ENCODE measurements around the gene LUZP2.
A peak's percentile ranks its signal among the peaks of the same experiment; 100 is the strongest.

The LUZP2 gene

DNA sequence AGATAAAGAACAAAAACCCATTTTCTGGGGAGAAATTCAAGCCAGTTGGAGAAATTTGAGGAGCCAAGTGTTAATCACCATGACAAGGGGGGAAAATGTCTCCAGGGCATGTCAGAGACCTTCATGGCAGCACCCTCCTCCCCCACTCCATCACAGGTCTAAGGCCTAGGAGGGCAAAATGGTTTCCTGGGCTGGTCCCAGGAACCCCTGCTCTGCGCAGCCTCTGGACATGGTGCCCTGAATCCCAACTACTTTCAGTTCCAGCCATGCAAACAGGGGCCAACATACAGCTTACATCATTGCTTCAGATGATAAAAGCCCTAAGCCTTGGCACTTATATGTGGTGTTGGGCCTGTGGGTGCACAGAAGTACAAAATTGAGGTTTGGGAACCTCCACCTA is 167.5 kb downstream of the LUZP2 start:
- no peak for DNase-seq (ENCODE audit: low read depth)
- H3K4me3 ChIP-seq (ENCODE audit: low read depth, low read length), result no peak overlapping the region
- no peak for TF ChIP-seq CTCF (conservative IDR thresholded peaks at IDR 0.05; ENCODE audit: low read depth, low read length)

GRCh38 chr11:24667353-24667968 is 170.6 kb downstream of the LUZP2 start:
- H3K4me3 ChIP-seq (ENCODE audit: low read depth, low read length), result no peak overlapping the region
- TF ChIP-seq CTCF (conservative IDR thresholded peaks at IDR 0.05; ENCODE audit: low read depth, low read length), result no peak
- DNase-seq (ENCODE audit: low read depth), result no peak

- no peak for DNase-seq (ENCODE audit: low read depth)
- no peak overlapping the region for H3K4me3 ChIP-seq (ENCODE audit: low read depth, low read length)
- no peak for TF ChIP-seq CTCF (conservative IDR thresholded peaks at IDR 0.05; ENCODE audit: low read depth, low read length)
Observed at GRCh38 chr11:24678703-24679348, 182.0 kb downstream of the LUZP2 start.

DNA sequence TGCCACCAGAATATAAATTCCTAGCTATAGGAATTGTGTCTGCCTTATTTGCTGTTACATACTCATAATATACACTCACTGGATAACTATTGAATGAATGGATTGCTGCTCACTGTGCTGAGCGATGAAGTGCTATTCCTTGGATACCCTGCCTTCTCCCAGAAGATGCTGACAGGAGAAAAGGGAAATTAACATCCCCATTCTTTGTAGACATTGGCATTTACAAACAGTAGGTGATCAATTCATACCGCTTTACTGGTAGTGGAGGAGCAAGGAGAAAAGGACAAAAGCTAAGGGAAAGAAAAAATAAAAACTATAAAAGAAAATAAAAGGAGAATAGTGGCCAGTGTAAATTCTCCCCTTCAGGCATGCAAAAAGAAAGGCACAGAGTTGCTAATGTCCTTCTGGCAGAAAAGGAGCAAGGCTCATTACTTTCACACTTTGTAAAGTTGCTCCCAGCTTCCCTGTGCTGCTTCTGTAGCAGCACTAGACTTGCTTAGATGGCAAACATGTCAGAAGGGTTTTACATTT is 183.0 kb downstream of the LUZP2 start:
- DNase-seq (ENCODE audit: low read depth), result no peak
- no peak overlapping the region for H3K4me3 ChIP-seq (ENCODE audit: low read depth, low read length)
- TF ChIP-seq CTCF (conservative IDR thresholded peaks at IDR 0.05; ENCODE audit: low read depth, low read length), result no peak

GRCh38 chr11:24683583-24683982 is 186.7 kb downstream of the LUZP2 start:
- DNase-seq (ENCODE audit: low read depth), result peak; percentile 18
- no peak overlapping the region for H3K4me3 ChIP-seq (ENCODE audit: low read depth, low read length)
- TF ChIP-seq CTCF (conservative IDR thresholded peaks at IDR 0.05; ENCODE audit: low read depth, low read length), result no peak

DNA sequence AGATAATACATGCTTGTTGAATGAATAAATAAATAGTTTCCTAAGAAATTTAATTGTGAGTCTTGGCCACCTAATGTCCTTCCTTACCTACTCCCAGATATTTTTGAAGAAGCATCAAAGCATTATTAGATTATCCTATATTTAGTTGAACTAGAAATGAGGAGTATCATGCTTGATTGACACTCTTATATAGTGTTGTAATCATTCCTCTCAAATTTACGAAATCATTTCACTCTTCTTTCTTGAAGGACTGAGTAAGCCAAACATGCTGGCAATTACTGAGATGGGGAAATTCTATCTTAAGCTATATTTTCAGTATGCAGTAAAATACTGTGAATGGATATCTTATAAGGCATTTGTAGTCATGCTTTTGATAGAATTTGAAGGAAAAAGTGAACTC is 189.0 kb downstream of the LUZP2 start:
- no peak for DNase-seq (ENCODE audit: low read depth)
- no peak for TF ChIP-seq CTCF (conservative IDR thresholded peaks at IDR 0.05; ENCODE audit: low read depth, low read length)
- H3K4me3 ChIP-seq (ENCODE audit: low read depth, low read length), result no peak overlapping the region
